Stimulated activated naive CD8-positive, alpha-beta T cell treated with anti-CD3 and anti-CD28 coated beads, Interleukin-15, amount 100 ng/mL, for 72 hours (primary cell): ENCODE data around the gene KRTAP5-6.
"Not testable (repeated sequence)": the region's sequence is repeated elsewhere in the genome, so short reads cannot be mapped to it uniquely, and the experiment has no call there.

Experiments used
- ATAC-seq: fragments of 150-1000 bp; cut with Tn5 transposase; 2 replicates; pipeline ENCODE4 v1.10.0; 2021; ENCODE audit warnings: mild to moderate bottlenecking, moderate library complexity
- DNase-seq, 2 donors: peaks; one replicate each; pipeline ENCODE4 v3.0.0; 2021 to 2022
- H3K27ac Mint-ChIP-seq, 2 donors: one replicate each; pipeline ENCODE4 v1.8.0; 2022; ENCODE audit warnings: mild to moderate bottlenecking in 2 of 2, mixed read lengths in 2 of 2, moderate library complexity in 2 of 2
- H3K27me3 Mint-ChIP-seq: one replicate; pipeline ENCODE4 v1.8.0; 2022; ENCODE audit warnings: mixed read lengths
- H3K4me1 Mint-ChIP-seq: one replicate; pipeline ENCODE4 v1.8.0; 2022; ENCODE audit warnings: mild to moderate bottlenecking, mixed read lengths
- H3K4me3 Mint-ChIP-seq, 2 donors: one replicate each; pipeline ENCODE4 v1.8.0; 2022; ENCODE audit warnings: mild to moderate bottlenecking in 2 of 2, mixed read lengths in 2 of 2, moderate library complexity in 1 of 2
- H3K9me3 Mint-ChIP-seq, 2 donors: one replicate each; pipeline ENCODE4 v1.8.0; 2022; ENCODE audit warnings: mixed read lengths in 2 of 2

KRTAP5-6 gene

GRCh38 chr11:1689250-1690166 lies 7.5 kb upstream of the KRTAP5-6 start:
- Mint-ChIP-seq H3K4me1 (peaks cover 14% of the 10 kb centered on the region), H3K27me3 (peaks cover 52% of the 10 kb centered on the region)
- not testable (repeated sequence) for DNase-seq, ATAC-seq, H3K9me3 Mint-ChIP-seq, H3K27ac Mint-ChIP-seq, H3K4me3 Mint-ChIP-seq

- no peaks in the 10 kb centered on the region for H3K9me3 Mint-ChIP-seq
- H3K4me3 Mint-ChIP-seq: no peak overlapping the region
- peaks cover 59% of the 10 kb centered on the region for H3K27me3 Mint-ChIP-seq
- ATAC-seq (no peak), DNase-seq (no peak)
- peaks cover 20% of the 10 kb centered on the region for H3K4me1 Mint-ChIP-seq
- H3K27ac Mint-ChIP-seq: no peak overlapping the region
These were observed 6.6 kb upstream of the KRTAP5-6 start for GRCh38 chr11:1690167-1691025.

- H3K4me3 Mint-ChIP-seq: no peak overlapping the region
- H3K9me3 Mint-ChIP-seq: no peaks in the 10 kb centered on the region
- no peak overlapping the region for H3K27ac Mint-ChIP-seq
- ATAC-seq (no peak), DNase-seq (no peak)
- H3K4me1 Mint-ChIP-seq: peaks cover 21% of the 10 kb centered on the region
- peaks cover 59% of the 10 kb centered on the region for H3K27me3 Mint-ChIP-seq
These were observed 5.7 kb upstream of the KRTAP5-6 start for GRCh38 chr11:1691026-1691877.

- Mint-ChIP-seq H3K4me3 (no peak overlapping the region), H3K9me3 (no peaks in the 10 kb centered on the region), H3K27me3 (peaks cover 59% of the 10 kb centered on the region), H3K4me1 (peaks cover 21% of the 10 kb centered on the region), H3K27ac (no peak overlapping the region)
- no peak for ATAC-seq
- no peak for DNase-seq
These were observed 4.9 kb upstream of the KRTAP5-6 start for GRCh38 chr11:1691878-1692707.

GRCh38 chr11:1692708-1693326 lies 4.2 kb upstream of the KRTAP5-6 start:
- H3K4me3 Mint-ChIP-seq: peak overlapping the region; percentile 75 to 81
- ATAC-seq: no peak
- peak overlapping the region in 1 of 2 donors; percentile 74 for H3K27ac Mint-ChIP-seq
- H3K27me3 Mint-ChIP-seq: peaks cover 59% of the 10 kb centered on the region
- DNase-seq: no peak
- H3K4me1 Mint-ChIP-seq: peaks cover 21% of the 10 kb centered on the region
- H3K9me3 Mint-ChIP-seq: no peaks in the 10 kb centered on the region

GRCh38 chr11:1693327-1694063 lies 3.5 kb upstream of the KRTAP5-6 start:
- Mint-ChIP-seq H3K4me1 (peaks cover 21% of the 10 kb centered on the region), H3K9me3 (no peaks in the 10 kb centered on the region), H3K27ac (peak overlapping the region in 1 of 2 donors; percentile 74), H3K27me3 (peaks cover 55% of the 10 kb centered on the region), H3K4me3 (peak overlapping the region; percentile 75 to 81)
- ATAC-seq: peak; percentile 52
- peak; percentile 65 to 77 for DNase-seq

GRCh38 chr11:1694064-1694845 lies 2.7 kb upstream of the KRTAP5-6 start:
- ATAC-seq: peak; percentile 88
- Mint-ChIP-seq H3K4me1 (peaks cover 21% of the 10 kb centered on the region), H3K4me3 (peak overlapping the region in 1 of 2 donors; percentile 81), H3K9me3 (no peaks in the 10 kb centered on the region), H3K27me3 (peaks cover 48% of the 10 kb centered on the region), H3K27ac (no peak overlapping the region)
- peak; percentile 81 to 84 for DNase-seq

- peaks cover 22% of the 10 kb centered on the region for H3K4me1 Mint-ChIP-seq
- H3K27me3 Mint-ChIP-seq: peaks cover 40% of the 10 kb centered on the region
- H3K4me3 Mint-ChIP-seq: no peak overlapping the region
- H3K9me3 Mint-ChIP-seq: no peaks in the 10 kb centered on the region
- no peak for DNase-seq
- H3K27ac Mint-ChIP-seq: no peak overlapping the region
- ATAC-seq: no peak
These were observed 2.0 kb upstream of the KRTAP5-6 start for GRCh38 chr11:1694846-1695547.

- no peaks in the 10 kb centered on the region for H3K9me3 Mint-ChIP-seq
- H3K4me3 Mint-ChIP-seq: no peak overlapping the region
- H3K4me1 Mint-ChIP-seq: peaks cover 28% of the 10 kb centered on the region
- no peak for DNase-seq
- H3K27ac Mint-ChIP-seq: peak overlapping the region in 1 of 2 donors; percentile 59
- ATAC-seq: no peak
- peaks cover 34% of the 10 kb centered on the region for H3K27me3 Mint-ChIP-seq
These were observed 1.4 kb upstream of the KRTAP5-6 start for GRCh38 chr11:1695548-1696108.

GRCh38 chr11:1699771-1700170 lies 2.8 kb downstream of the KRTAP5-6 start:
- no peak for DNase-seq
- peaks cover 6% of the 10 kb centered on the region for H3K27me3 Mint-ChIP-seq

GRCh38 chr11:1701091-1701807 lies 4.3 kb downstream of the KRTAP5-6 start:
- DNase-seq: peak in 1 of 2 donors; percentile 33
- peak; percentile 85 for ATAC-seq
- peak overlapping the region in 1 of 2 donors; percentile 34 for H3K27ac Mint-ChIP-seq
- no peaks in the 10 kb centered on the region for H3K27me3 Mint-ChIP-seq
- H3K4me3 Mint-ChIP-seq: peak overlapping the region in 1 of 2 donors; percentile 51
- H3K9me3 Mint-ChIP-seq: peaks cover 0 to 12% of the 10 kb centered on the region in 2 donors
- peaks cover 41% of the 10 kb centered on the region for H3K4me1 Mint-ChIP-seq

More at GRCh38 chr11:1699771-1700170, 2.8 kb downstream of the KRTAP5-6 start:
- H3K4me1 Mint-ChIP-seq: peaks cover 33% of the 10 kb centered on the region
- peaks cover 0 to 12% of the 10 kb centered on the region in 2 donors for H3K9me3 Mint-ChIP-seq
- no peak overlapping the region for H3K27ac Mint-ChIP-seq
- H3K4me3 Mint-ChIP-seq: no peak overlapping the region
- no peak for ATAC-seq
